Liver (tissue), 9 donors: ENCODE measurements around the gene MAPK11. TPM values are rescaled to one million over a fixed set of nuclear protein-coding genes. Genes with fewer than 3 reads are reported as not detected.

ENCODE experiments used
- DNase-seq: peaks from one replicate; pipeline ENCODE4 v3.0.0-alpha.2; 2017; ENCODE audit warnings: low spot score
- H3K27ac ChIP-seq, 2 donors: one replicate each; pipeline ENCODE4 v1.7.0; 2013; ENCODE audit warnings: inconsistent platforms in 2 of 2, low read length in 2 of 2, control low read depth in 1 of 2, low read depth in 1 of 2, mild to moderate bottlenecking in 1 of 2
- H3K27me3 ChIP-seq, 4 donors: one replicate each; pipeline versions ENCODE4 v1.6.1 to v1.7.0; 2013; ENCODE audit warnings: low read length in 3 of 4, inconsistent platforms in 1 of 4, mild to moderate bottlenecking in 1 of 4, moderate library complexity in 1 of 4; ENCODE audit not compliant: control insufficient read depth in 4 of 4, insufficient read depth in 4 of 4
- H3K36me3 ChIP-seq, 4 donors: one replicate each; pipeline versions ENCODE4 v1.6.1 to v1.7.0; 2013; ENCODE audit warnings: low read length in 3 of 4, mild to moderate bottlenecking in 3 of 4, low read depth in 1 of 4, moderate library complexity in 1 of 4; ENCODE audit not compliant: control insufficient read depth in 4 of 4, insufficient read depth in 3 of 4
- H3K4me1 ChIP-seq, 4 donors: one replicate each; pipeline versions ENCODE4 v1.6.1 to v1.7.0; 2013; ENCODE audit warnings: low read length in 3 of 4, mild to moderate bottlenecking in 3 of 4, moderate library complexity in 1 of 4; ENCODE audit not compliant: control insufficient read depth in 4 of 4, insufficient read depth in 4 of 4
- H3K4me3 ChIP-seq, 3 donors: one replicate each; pipeline versions ENCODE4 v1.6.1 to v1.7.0; 2013; ENCODE audit warnings: low read length in 3 of 3, control low read depth in 1 of 3, low read depth in 1 of 3, mild to moderate bottlenecking in 1 of 3
- H3K9ac ChIP-seq, 2 donors: one replicate each; pipeline ENCODE4 v1.7.0; 2013; ENCODE audit warnings: low read length in 2 of 2, mild to moderate bottlenecking in 2 of 2, moderate library complexity in 2 of 2, control low read depth in 1 of 2, low read depth in 1 of 2
- H3K9me3 ChIP-seq, 4 donors: one replicate each; pipeline versions ENCODE4 v1.6.1 to v1.7.0; 2013; ENCODE audit warnings: low read length in 3 of 4; ENCODE audit not compliant: control insufficient read depth in 4 of 4
- ATF3 ChIP-seq: IDR thresholded peaks from 2 replicates; pipeline ENCODE4 v1.6.1; 2016; ENCODE audit warnings: antibody characterized with exemption
- CTCF ChIP-seq: fragments of 150-350 bp; IDR thresholded peaks from 2 replicates; pipeline ENCODE4 v1.5.1; 2017; ENCODE audit warnings: improper control_type of control experiment, low read depth, low read length; ENCODE audit not compliant: missing input control
- EGR1 ChIP-seq, 2 donors: IDR thresholded peaks; 2 replicates each; pipeline ENCODE4 v1.6.1; 2016 to 2018; ENCODE audit warnings: antibody characterized with exemption in 2 of 2, low read depth in 2 of 2
- FOXA1 ChIP-seq: IDR thresholded peaks from 2 replicates; pipeline ENCODE4 v1.6.1; 2016; ENCODE audit warnings: antibody characterized with exemption
- FOXA2 ChIP-seq: IDR thresholded peaks from 2 replicates; pipeline ENCODE4 v1.6.1; 2016; ENCODE audit warnings: antibody characterized with exemption
- GABPA ChIP-seq, 2 donors: IDR thresholded peaks in 1 of 2; conservative IDR thresholded peaks in 1 of 2; 2 replicates each; pipeline ENCODE4 v1.6.1; 2016; ENCODE audit warnings: antibody characterized with exemption in 2 of 2, mild to moderate bottlenecking in 1 of 2, moderate library complexity in 1 of 2
- HNF4A ChIP-seq, 2 donors: conservative IDR thresholded peaks; 2 replicates each; pipeline ENCODE4 v1.6.1; 2016; ENCODE audit warnings: antibody characterized with exemption in 2 of 2, mild to moderate bottlenecking in 2 of 2
- HNF4G ChIP-seq: IDR thresholded peaks from 2 replicates; pipeline ENCODE4 v1.6.1; 2016; ENCODE audit warnings: antibody characterized with exemption
- JUND ChIP-seq, 2 donors: IDR thresholded peaks; 2 replicates each; pipeline ENCODE4 v1.6.1; 2016; ENCODE audit warnings: antibody characterized with exemption in 2 of 2
- MAX ChIP-seq: IDR thresholded peaks from 2 replicates; pipeline ENCODE4 v1.6.1; 2016; ENCODE audit warnings: antibody characterized with exemption
- NR2F2 ChIP-seq: IDR thresholded peaks from 2 replicates; pipeline ENCODE4 v1.6.1; 2016; ENCODE audit warnings: antibody characterized with exemption
- REST ChIP-seq: IDR thresholded peaks from 2 replicates; pipeline ENCODE4 v1.6.1; 2016; ENCODE audit warnings: antibody characterized with exemption, mild to moderate bottlenecking
- SP1 ChIP-seq: IDR thresholded peaks from 2 replicates; pipeline ENCODE4 v1.6.1; 2018; ENCODE audit warnings: antibody characterized with exemption, mild to moderate bottlenecking
- TAF1 ChIP-seq: conservative IDR thresholded peaks from 2 replicates; pipeline ENCODE4 v1.6.1; 2016; ENCODE audit warnings: antibody characterized with exemption, mild to moderate bottlenecking
- YY1 ChIP-seq: IDR thresholded peaks from 2 replicates; pipeline ENCODE4 v1.6.1; 2016; ENCODE audit warnings: antibody characterized with exemption, mild to moderate bottlenecking
- ZBTB33 ChIP-seq: IDR thresholded peaks from 2 replicates; pipeline ENCODE4 v1.6.1; 2016; ENCODE audit warnings: antibody characterized with exemption
- WGBS: extraction: QIAGEN DNeasy Blood & Tissue Kit; methylation state at CpG from one replicate; pipeline ENCODE4 v1.1.7; 2013; 5-methylcytosine and 5-hydroxymethylcytosine counted together
- polyA plus RNA-seq, 2 donors: library from polyadenylated mRNA; stranded (reverse) in 1 of 2; unstranded in 1 of 2; fragments of 200-250 nt in 1 of 2; fragments of >200 nt in 1 of 2; fragmentation: Nextera tagmentation in 1 of 2; extraction: Ambion mirVana in 1 of 2; gene quantifications; one replicate each; pipeline versions ENCODE4 v1.2.1 to v1.2.3, GENCODE V29; 2013 to 2015
- total RNA-seq, 2 donors: library from RNA; depleted of rRNA; stranded (reverse); fragments of >200 nt; gene quantifications; one replicate each; pipeline ENCODE4 v1.2.3, GENCODE V29; 2014
- donor health status: healthy.
- donor health status: healthy.
- donor health status: healthy.
- donor health status: healthy.
- donor health status: healthy.

MAPK11 gene
- total and polyA plus RNA-seq, 4 donors, result 0.65 to 2.0 (median 1.0) TPM

- no peak overlapping the region for H3K27ac ChIP-seq
- 88% methylated on average over 12 of the region's 12 CpGs for WGBS
- DNase-seq, result no peak
These were observed 13.8 kb downstream of the MAPK11 start for GRCh38 chr22:50256258-50256862.

GRCh38 chr22:50255607-50256006 is 14.6 kb downstream of the MAPK11 start:
- 95% methylated on average over 17 of the region's 17 CpGs for WGBS
- Histone ChIP-seq H3K27ac (no peak overlapping the region), H3K4me3 (no peak overlapping the region), H3K36me3 (peaks cover 0 to 1% (median 0%) of the 10 kb centered on the region in 4 donors), H3K4me1 (peaks cover 14 to 43% (median 25%) of the 10 kb centered on the region in 4 donors), H3K27me3 (no peaks in the 10 kb centered on the region), H3K9me3 (no peaks in the 10 kb centered on the region), H3K9ac (no peak overlapping the region)
- no peak for DNase-seq
- TF ChIP-seq JUND (IDR thresholded peaks at IDR 0.05) (no peak), NR2F2 (no peak), HNF4G (no peak), CTCF (no peak), YY1 (no peak)

More at GRCh38 chr22:50256258-50256862, 13.8 kb downstream of the MAPK11 start:
- Histone ChIP-seq H3K4me3 (no peak overlapping the region), H3K9ac (no peak overlapping the region), H3K36me3 (peaks cover 0 to 1% (median 0%) of the 10 kb centered on the region in 4 donors), H3K9me3 (no peaks in the 10 kb centered on the region), H3K4me1 (peaks cover 17 to 41% (median 27%) of the 10 kb centered on the region in 4 donors), H3K27me3 (no peaks in the 10 kb centered on the region)
- no peak for TF ChIP-seq CTCF
- TF ChIP-seq FOXA2, result no peak

GRCh38 chr22:50255099-50255498 is 15.1 kb downstream of the MAPK11 start:
- Histone ChIP-seq H3K9me3 (no peaks in the 10 kb centered on the region), H3K9ac (no peak overlapping the region), H3K36me3 (peaks cover 0 to 1% (median 0%) of the 10 kb centered on the region in 4 donors), H3K4me1 (peaks cover 17 to 47% (median 28%) of the 10 kb centered on the region in 4 donors), H3K4me3 (no peak overlapping the region), H3K27me3 (no peaks in the 10 kb centered on the region), H3K27ac (no peak overlapping the region)
- no peak for DNase-seq
- 91% methylated on average over 19 of the region's 19 CpGs for WGBS
- TF ChIP-seq REST (no peak), NR2F2 (no peak), ZBTB33 (no peak), SP1 (no peak), TAF1 (no peak), HNF4A (conservative IDR thresholded peaks at IDR 0.05) (no peak), JUND (IDR thresholded peaks at IDR 0.05) (no peak), FOXA2 (no peak), ATF3 (no peak), MAX (no peak), FOXA1 (no peak), EGR1 (IDR thresholded peaks at IDR 0.05; ENCODE audit: low read depth in 2 of 2) (no peak), HNF4G (no peak), GABPA (IDR thresholded peaks at IDR 0.05 in 1 of 2, conservative IDR thresholded peaks at IDR 0.05 in 1 of 2) (no peak), YY1 (no peak)
